Measurements from ENCODE around the gene CMKLR1.

CMKLR1 gene

DNA sequence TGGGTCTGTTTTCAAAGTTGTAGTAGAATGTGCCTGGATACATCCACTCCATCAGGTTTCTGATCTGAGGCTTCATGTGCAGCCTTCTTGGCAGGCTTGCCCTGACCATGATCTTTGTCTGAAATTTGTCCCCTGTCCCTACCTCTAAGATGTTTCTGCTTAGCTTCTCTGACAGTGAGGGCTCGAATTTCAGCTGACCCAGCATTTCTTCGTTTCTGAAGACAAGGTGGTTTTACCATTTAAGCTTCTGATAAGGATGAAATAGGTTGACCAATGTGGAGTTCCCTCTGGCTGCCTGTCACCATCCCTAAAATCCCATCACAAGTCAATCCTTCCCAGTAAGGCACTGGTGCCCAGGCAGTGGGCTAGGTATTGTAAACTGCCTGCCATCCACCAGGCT, 57.0 kb downstream of the CMKLR1 start:
- H3F3A ChIP-seq (ENCODE audit: insufficient read depth, low read length): no peaks in the 10 kb centered on the region
- no peak for TF ChIP-seq EZH2phosphoT487 (IDR thresholded peaks at IDR 0.05; ENCODE audit: low read length)
- no peak for TF ChIP-seq EZH2 (optimal IDR thresholded peaks at IDR 0.05; ENCODE audit: low read depth, low read length)
- TF ChIP-seq, protein P1, sequence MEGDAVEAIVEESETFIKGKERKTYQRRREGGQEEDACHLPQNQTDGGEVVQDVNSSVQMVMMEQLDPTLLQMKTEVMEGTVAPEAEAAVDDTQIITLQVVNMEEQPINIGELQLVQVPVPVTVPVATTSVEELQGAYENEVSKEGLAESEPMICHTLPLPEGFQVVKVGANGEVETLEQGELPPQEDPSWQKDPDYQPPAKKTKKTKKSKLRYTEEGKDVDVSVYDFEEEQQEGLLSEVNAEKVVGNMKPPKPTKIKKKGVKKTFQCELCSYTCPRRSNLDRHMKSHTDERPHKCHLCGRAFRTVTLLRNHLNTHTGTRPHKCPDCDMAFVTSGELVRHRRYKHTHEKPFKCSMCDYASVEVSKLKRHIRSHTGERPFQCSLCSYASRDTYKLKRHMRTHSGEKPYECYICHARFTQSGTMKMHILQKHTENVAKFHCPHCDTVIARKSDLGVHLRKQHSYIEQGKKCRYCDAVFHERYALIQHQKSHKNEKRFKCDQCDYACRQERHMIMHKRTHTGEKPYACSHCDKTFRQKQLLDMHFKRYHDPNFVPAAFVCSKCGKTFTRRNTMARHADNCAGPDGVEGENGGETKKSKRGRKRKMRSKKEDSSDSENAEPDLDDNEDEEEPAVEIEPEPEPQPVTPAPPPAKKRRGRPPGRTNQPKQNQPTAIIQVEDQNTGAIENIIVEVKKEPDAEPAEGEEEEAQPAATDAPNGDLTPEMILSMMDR (IDR thresholded peaks at IDR 0.05; ENCODE audit: low read length): no peak
- H3K36me3 ChIP-seq (replicated peaks; ENCODE audit: insufficient read depth, low read length): no peaks in the 10 kb centered on the region
- peak overlapping the region; percentile 49; the same call in 1 of the 2 replicates for H3K4me2 ChIP-seq (ENCODE audit: low read depth, low read length)
- H3K27me3 ChIP-seq (replicated peaks; ENCODE audit: insufficient read depth, low read length): no peaks in the 10 kb centered on the region
- H3K27ac ChIP-seq (ENCODE audit: low read length): no peak overlapping the region
- H3K9me3 ChIP-seq (replicated peaks; ENCODE audit: insufficient read depth, low read length): no peaks in the 10 kb centered on the region
- no peak overlapping the region for H3K4me3 ChIP-seq (ENCODE audit: low read length)
- H4K20me1 ChIP-seq (ENCODE audit: insufficient read depth, low read length): no peaks in the 10 kb centered on the region
- no peaks in the 10 kb centered on the region for H3K79me2 ChIP-seq (ENCODE audit: low read length)
- H3K9me2 ChIP-seq (replicated peaks; ENCODE audit: insufficient read depth, low read length): no peaks in the 10 kb centered on the region
- H2AFZ ChIP-seq (ENCODE audit: low read length): no peak overlapping the region
- no peak overlapping the region for H3K9ac ChIP-seq (ENCODE audit: low read length)
- peak; percentile 40 for DNase-seq
- peaks cover 8% of the 10 kb centered on the region for H3K4me1 ChIP-seq (ENCODE audit: low read length)

GRCh38 chr12:108277613-108278012, 61.5 kb downstream of the CMKLR1 start:
- Histone ChIP-seq H3K9ac (ENCODE audit: low read length) (no peak overlapping the region), H3F3A (ENCODE audit: insufficient read depth, low read length) (no peaks in the 10 kb centered on the region), H3K27me3 (replicated peaks; ENCODE audit: insufficient read depth, low read length) (no peaks in the 10 kb centered on the region), H3K4me3 (ENCODE audit: low read length) (no peak overlapping the region), H2AFZ (ENCODE audit: low read length) (no peak overlapping the region), H3K9me2 (replicated peaks; ENCODE audit: insufficient read depth, low read length) (no peaks in the 10 kb centered on the region), H3K27ac (ENCODE audit: low read length) (no peak overlapping the region), H3K4me2 (ENCODE audit: low read depth, low read length) (no peak overlapping the region), H3K36me3 (replicated peaks; ENCODE audit: insufficient read depth, low read length) (no peaks in the 10 kb centered on the region), H3K4me1 (ENCODE audit: low read length) (peaks cover 7% of the 10 kb centered on the region), H4K20me1 (ENCODE audit: insufficient read depth, low read length) (no peaks in the 10 kb centered on the region), H3K9me3 (replicated peaks; ENCODE audit: insufficient read depth, low read length) (no peaks in the 10 kb centered on the region), H3K79me2 (ENCODE audit: low read length) (no peaks in the 10 kb centered on the region)
- no peak for DNase-seq
- TF ChIP-seq, protein P1 (IDR thresholded peaks at IDR 0.05; ENCODE audit: low read length): no peak
- TF ChIP-seq EZH2phosphoT487 (IDR thresholded peaks at IDR 0.05; ENCODE audit: low read length) (no peak), EZH2 (optimal IDR thresholded peaks at IDR 0.05; ENCODE audit: low read depth, low read length) (no peak)

GRCh38 chr12:108273217-108273616, 65.9 kb downstream of the CMKLR1 start:
- Histone ChIP-seq H3K79me2 (ENCODE audit: low read length) (no peaks in the 10 kb centered on the region), H3K27ac (ENCODE audit: low read length) (no peak overlapping the region), H3K9me2 (replicated peaks; ENCODE audit: insufficient read depth, low read length) (no peaks in the 10 kb centered on the region), H2AFZ (ENCODE audit: low read length) (no peak overlapping the region), H3K4me3 (ENCODE audit: low read length) (no peak overlapping the region), H3K9me3 (replicated peaks; ENCODE audit: insufficient read depth, low read length) (no peaks in the 10 kb centered on the region), H3K27me3 (replicated peaks; ENCODE audit: insufficient read depth, low read length) (no peaks in the 10 kb centered on the region), H4K20me1 (ENCODE audit: insufficient read depth, low read length) (no peaks in the 10 kb centered on the region), H3K36me3 (replicated peaks; ENCODE audit: insufficient read depth, low read length) (no peaks in the 10 kb centered on the region), H3K4me1 (ENCODE audit: low read length) (no peaks in the 10 kb centered on the region), H3K9ac (ENCODE audit: low read length) (no peak overlapping the region), H3K4me2 (ENCODE audit: low read depth, low read length) (no peak overlapping the region), H3F3A (ENCODE audit: insufficient read depth, low read length) (no peaks in the 10 kb centered on the region)
- TF ChIP-seq EZH2phosphoT487 (IDR thresholded peaks at IDR 0.05; ENCODE audit: low read length) (no peak), EZH2 (optimal IDR thresholded peaks at IDR 0.05; ENCODE audit: low read depth, low read length) (no peak)
- TF ChIP-seq, protein P1 (IDR thresholded peaks at IDR 0.05; ENCODE audit: low read length): no peak
- no peak for DNase-seq

Measured in MM.1S (cell line).